ENCODE data around the gene COX19.

DNA sequence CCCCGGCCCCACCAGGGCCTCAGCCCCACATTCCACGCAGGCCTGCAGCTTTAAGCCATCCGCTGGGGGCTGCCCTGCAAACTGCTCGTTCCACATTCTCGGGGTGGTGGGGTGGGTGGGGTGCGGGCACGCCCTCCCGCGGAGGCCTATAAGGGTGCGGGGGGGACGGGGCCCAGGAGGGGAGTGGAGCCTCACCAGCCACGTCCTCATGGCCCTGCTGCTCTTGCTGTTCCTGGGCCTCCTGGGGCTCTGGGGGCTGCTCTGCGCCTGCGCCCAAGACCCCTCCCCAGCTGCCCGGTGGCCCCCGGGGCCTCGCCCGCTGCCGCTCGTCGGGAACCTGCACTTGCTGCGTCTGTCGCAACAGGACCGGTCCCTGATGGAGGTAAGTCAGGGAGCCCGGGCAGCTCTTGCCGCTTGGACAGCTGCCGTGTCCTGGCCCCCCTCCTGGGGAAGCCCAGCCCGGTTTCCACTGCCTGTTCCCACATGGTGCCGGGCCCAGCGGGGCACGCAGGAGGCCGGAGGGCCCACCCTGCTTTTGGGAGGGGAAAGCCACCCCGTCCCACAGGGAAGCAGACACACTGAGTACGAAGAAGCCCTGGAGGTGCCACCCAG lies 7.8 kb upstream of the COX19 start, which contains the start of gene CYP2W1:
- TF ChIP-seq, protein P1, sequence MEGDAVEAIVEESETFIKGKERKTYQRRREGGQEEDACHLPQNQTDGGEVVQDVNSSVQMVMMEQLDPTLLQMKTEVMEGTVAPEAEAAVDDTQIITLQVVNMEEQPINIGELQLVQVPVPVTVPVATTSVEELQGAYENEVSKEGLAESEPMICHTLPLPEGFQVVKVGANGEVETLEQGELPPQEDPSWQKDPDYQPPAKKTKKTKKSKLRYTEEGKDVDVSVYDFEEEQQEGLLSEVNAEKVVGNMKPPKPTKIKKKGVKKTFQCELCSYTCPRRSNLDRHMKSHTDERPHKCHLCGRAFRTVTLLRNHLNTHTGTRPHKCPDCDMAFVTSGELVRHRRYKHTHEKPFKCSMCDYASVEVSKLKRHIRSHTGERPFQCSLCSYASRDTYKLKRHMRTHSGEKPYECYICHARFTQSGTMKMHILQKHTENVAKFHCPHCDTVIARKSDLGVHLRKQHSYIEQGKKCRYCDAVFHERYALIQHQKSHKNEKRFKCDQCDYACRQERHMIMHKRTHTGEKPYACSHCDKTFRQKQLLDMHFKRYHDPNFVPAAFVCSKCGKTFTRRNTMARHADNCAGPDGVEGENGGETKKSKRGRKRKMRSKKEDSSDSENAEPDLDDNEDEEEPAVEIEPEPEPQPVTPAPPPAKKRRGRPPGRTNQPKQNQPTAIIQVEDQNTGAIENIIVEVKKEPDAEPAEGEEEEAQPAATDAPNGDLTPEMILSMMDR (IDR thresholded peaks at IDR 0.05) = no peak
- no peak for TF ChIP-seq POLR2A (IDR thresholded peaks at IDR 0.05)

All from uterus (tissue), 2 donors.